A549 (cell line): ENCODE results near the gene TUBGCP6. TPM values are rescaled to one million over a fixed set of nuclear protein-coding genes. Genes with fewer than 3 reads are reported as not detected.

ENCODE experiments used
- ATAC-seq, 2 experiments: fragments of 200-7000 bp in 1 of 2; fragments of >200 bp in 1 of 2; cut with Nextera tagmentation in 1 of 2; cut with Tn5 transposase in 1 of 2; 3 replicates each; pipeline versions ENCODE4 v1.8.0 to v1.9.1; 2018 to 2020; ENCODE audit warnings: mild to moderate bottlenecking in 1 of 2, moderate library complexity in 1 of 2
- CTCF ChIA-PET: fragments of 300-600 bp; sonication (Branson Sonifier 250); formaldehyde crosslinking; extraction: SDS; loops from one replicate; lab custom pipeline; 2021; ENCODE audit warnings: antibody characterized with exemption, inconsistent platforms; lab: Yijun Ruan, JAX
- POLR2A ChIA-PET: fragments of 350-600 bp; formaldehyde crosslinking; extraction: SDS; loops from one replicate; lab custom pipeline; 2021; ENCODE audit warnings: antibody characterized with exemption, inconsistent platforms; lab: Yijun Ruan, JAX
- DNase-seq, 2 experiments: peaks; one replicate each; pipeline versions ENCODE4 v3.0.0 to v3.0.0-alpha.2; 2011 to 2016; ENCODE audit warnings: low read depth in 1 of 2, low spot score in 1 of 2
- FAIRE-seq: peaks from 2 replicates; lab custom pipeline; 2011; peaks lifted over from hg19 to GRCh38; lab: Jason Lieb, UNC
- H3K27ac ChIP-seq, 2 experiments: fragments of >200 bp; sonication (Bioruptor Twin); formaldehyde crosslinking; 3 replicates each; pipeline ENCODE4 v1.5.1; 2016 to 2017
- H3K4me1 ChIP-seq: fragments of >200 bp; sonication (Bioruptor Twin); formaldehyde crosslinking; 3 replicates; pipeline ENCODE4 v1.6.1; 2016
- H3K4me2 ChIP-seq: fragments of >200 bp; sonication (Bioruptor Twin); formaldehyde crosslinking; 3 replicates; pipeline ENCODE4 v1.6.1; 2016
- H3K4me3 ChIP-seq: fragments of >200 bp; sonication (Bioruptor Twin); formaldehyde crosslinking; 3 replicates; pipeline ENCODE4 v1.5.1; 2016
- H3K9me3 ChIP-seq: fragments of >200 bp; sonication (Bioruptor Twin); formaldehyde crosslinking; 3 replicates; pipeline ENCODE4 v1.6.1; 2016
- CBX2 ChIP-seq: fragments of 200-600 bp; sonication (generic); IDR thresholded peaks from 2 replicates; pipeline ENCODE4 v1.6.1; 2016; ENCODE audit warnings: low read depth, mild to moderate bottlenecking, borderline replicate concordance
- CBX8 ChIP-seq: fragments of 200-600 bp; sonication (generic); IDR thresholded peaks from 2 replicates; pipeline ENCODE4 v1.6.1; 2016
- CHD2 ChIP-seq: fragments of 150-350 bp; IDR thresholded peaks from 2 replicates; pipeline ENCODE4 v1.6.1; 2014; ENCODE audit warnings: low read length; ENCODE audit not compliant: partially characterized antibody
- EHF ChIP-seq: fragments of 250-450 bp; sonication (Bioruptor Pico); IDR thresholded peaks from 2 replicates; pipeline ENCODE4 v1.5.0; 2020; ENCODE audit warnings: mild to moderate bottlenecking
- EP300 ChIP-seq, 2 experiments: fragments of >200 bp; sonication (Bioruptor Twin); formaldehyde crosslinking; IDR thresholded peaks; 2 replicates in 1 of 2; 3 replicates in 1 of 2; pipeline ENCODE4 v1.6.1; 2016 to 2017
- ESRRA ChIP-seq: fragments of 150-350 bp; IDR thresholded peaks from 2 replicates; pipeline ENCODE4 v1.6.1; 2014; ENCODE audit warnings: mild to moderate bottlenecking, low read length, borderline replicate concordance
- FOXS1 ChIP-seq: fragments of 250-450 bp; sonication (Bioruptor Pico); IDR thresholded peaks from 2 replicates; pipeline ENCODE4 v1.5.0; 2020; ENCODE audit warnings: mild to moderate bottlenecking, moderate library complexity
- GATA3 ChIP-seq: IDR thresholded peaks from 2 replicates; pipeline ENCODE4 v1.6.1; 2012; ENCODE audit warnings: borderline replicate concordance
- HEYL ChIP-seq: fragments of 250-450 bp; sonication (Bioruptor Pico); IDR thresholded peaks from 2 replicates; pipeline ENCODE4 v1.8.0; 2021; ENCODE audit warnings: mild to moderate bottlenecking, moderate library complexity
- HOXA7 ChIP-seq: fragments of 250-450 bp; sonication (Bioruptor Pico); IDR thresholded peaks from 2 replicates; pipeline ENCODE4 v1.5.0; 2020; ENCODE audit warnings: mild to moderate bottlenecking, moderate library complexity
- JUN ChIP-seq, 2 experiments: fragments of >200 bp; sonication (Bioruptor Twin); formaldehyde crosslinking; IDR thresholded peaks; 2 replicates in 1 of 2; 3 replicates in 1 of 2; pipeline ENCODE4 v1.6.1; 2016 to 2017
- JUNB ChIP-seq: fragments of >200 bp; sonication (Bioruptor Twin); formaldehyde crosslinking; IDR thresholded peaks from 2 replicates; pipeline ENCODE4 v1.6.1; 2016
- KDM1A ChIP-seq: fragments of 200-600 bp; sonication (generic); IDR thresholded peaks from 2 replicates; pipeline ENCODE4 v1.6.1; 2016; ENCODE audit warnings: low read depth, mild to moderate bottlenecking
- KDM5A ChIP-seq: fragments of 200-600 bp; sonication (generic); IDR thresholded peaks from 2 replicates; pipeline ENCODE4 v1.6.1; 2016; ENCODE audit warnings: antibody characterized with exemption, mild to moderate bottlenecking
- MAFK ChIP-seq: fragments of 450-650 bp; IDR thresholded peaks from 2 replicates; pipeline ENCODE4 v1.6.1; 2014; ENCODE audit not compliant: partially characterized antibody
- MAZ ChIP-seq: fragments of 150-350 bp; IDR thresholded peaks from 2 replicates; pipeline ENCODE4 v1.6.1; 2014; ENCODE audit warnings: antibody characterized with exemption, low read depth, low read length, borderline replicate concordance
- MYC ChIP-seq: IDR thresholded peaks from 2 replicates; pipeline ENCODE4 v1.6.1; 2012; ENCODE audit warnings: mild to moderate bottlenecking, inconsistent platforms, low read length, improper control_type of control experiment, borderline replicate concordance
- NFE2L2 ChIP-seq: fragments of 150-350 bp; conservative IDR thresholded peaks from 2 replicates; pipeline ENCODE4 v1.6.1; 2014; ENCODE audit warnings: low read length
- NPAS2 ChIP-seq: fragments of 250-450 bp; sonication (Bioruptor Pico); IDR thresholded peaks from 2 replicates; pipeline ENCODE4 v1.8.0; 2022; ENCODE audit warnings: mild to moderate bottlenecking, moderate library complexity, borderline replicate concordance
- NR3C1 ChIP-seq: fragments of >200 bp; sonication (Bioruptor Twin); formaldehyde crosslinking; IDR thresholded peaks from 3 replicates; pipeline ENCODE4 v1.6.1; 2017
- PHF8 ChIP-seq: fragments of 200-600 bp; sonication (generic); IDR thresholded peaks from 2 replicates; pipeline ENCODE4 v1.6.1; 2016; ENCODE audit warnings: low read depth, mild to moderate bottlenecking, antibody characterized with exemption, moderate library complexity, borderline replicate concordance
- POLR2A ChIP-seq: IDR thresholded peaks from 2 replicates; pipeline ENCODE4 v1.6.1; 2012; ENCODE audit warnings: mild to moderate bottlenecking, low read length
- RFX5 ChIP-seq: fragments of 450-650 bp; IDR thresholded peaks from 2 replicates; pipeline ENCODE4 v1.7.1; 2014; ENCODE audit warnings: antibody characterized with exemption, mild to moderate bottlenecking, moderate library complexity
- SREBF2 ChIP-seq: fragments of 450-650 bp; IDR thresholded peaks from 2 replicates; pipeline ENCODE4 v1.6.1; 2014; ENCODE audit warnings: mild to moderate bottlenecking, moderate library complexity
- TFCP2L1 ChIP-seq: fragments of 250-450 bp; sonication (Bioruptor Pico); IDR thresholded peaks from 2 replicates; pipeline ENCODE4 v1.5.0; 2021; ENCODE audit warnings: mild to moderate bottlenecking
- ZC3H11A ChIP-seq: fragments of 450-650 bp; IDR thresholded peaks from 2 replicates; pipeline ENCODE4 v1.6.1; 2014; ENCODE audit warnings: antibody characterized with exemption, mild to moderate bottlenecking
- WGBS: methylation state at CpG from one replicate; pipeline ENCODE4 v1.1.6; 2017; ENCODE audit errors: missing lambda C conversion rate; 5-methylcytosine and 5-hydroxymethylcytosine counted together
- polyA plus RNA-seq, 4 experiments: library from polyadenylated mRNA; depleted of rRNA in 3 of 4; stranded (reverse); fragments of >200 nt; fragmentation: RNase III in 1 of 4; extraction: RNeasy Plus Mini Kit Qiagen cat#74134 plus additional on column Dnase treatment in 1 of 4; gene quantifications; 2 replicates in 3 of 4; 3 replicates in 1 of 4; pipeline ENCODE4 v1.2.3, GENCODE V29; 2011 to 2017
- TF ChIP-seq, protein P1 (sequence below): fragments of 250-450 bp; sonication (Bioruptor Pico); IDR thresholded peaks from 2 replicates; pipeline ENCODE4 v1.5.0; 2021; ENCODE audit warnings: mild to moderate bottlenecking, moderate library complexity, borderline replicate concordance
- TF ChIP-seq, protein P2 (sequence below): fragments of 250-450 bp; sonication (Bioruptor Pico); IDR thresholded peaks from 2 replicates; pipeline ENCODE4 v1.5.0; 2020; ENCODE audit warnings: low read depth, mild to moderate bottlenecking, moderate library complexity
- TF ChIP-seq, protein P3 (sequence below): fragments of >200 bp; sonication (Bioruptor Twin); formaldehyde crosslinking; IDR thresholded peaks from 3 replicates; pipeline ENCODE4 v1.6.1; 2016
- TF ChIP-seq, protein P4 (sequence below): fragments of 450-650 bp; IDR thresholded peaks from 2 replicates; pipeline ENCODE4 v1.6.1; 2014; ENCODE audit warnings: antibody characterized with exemption
- TF ChIP-seq, protein P5 (sequence below): IDR thresholded peaks from 2 replicates; pipeline ENCODE4 v1.6.1; 2012; ENCODE audit warnings: low read depth, borderline replicate concordance
- TF ChIP-seq, protein P6 (sequence below): IDR thresholded peaks from 2 replicates; pipeline ENCODE4 v1.6.1; 2012

The TUBGCP6 gene
- polyA plus RNA-seq, 2 of the 4 experiments (the other 2 are of a cell fraction) = 6.5 to 14.2 TPM

DNA sequence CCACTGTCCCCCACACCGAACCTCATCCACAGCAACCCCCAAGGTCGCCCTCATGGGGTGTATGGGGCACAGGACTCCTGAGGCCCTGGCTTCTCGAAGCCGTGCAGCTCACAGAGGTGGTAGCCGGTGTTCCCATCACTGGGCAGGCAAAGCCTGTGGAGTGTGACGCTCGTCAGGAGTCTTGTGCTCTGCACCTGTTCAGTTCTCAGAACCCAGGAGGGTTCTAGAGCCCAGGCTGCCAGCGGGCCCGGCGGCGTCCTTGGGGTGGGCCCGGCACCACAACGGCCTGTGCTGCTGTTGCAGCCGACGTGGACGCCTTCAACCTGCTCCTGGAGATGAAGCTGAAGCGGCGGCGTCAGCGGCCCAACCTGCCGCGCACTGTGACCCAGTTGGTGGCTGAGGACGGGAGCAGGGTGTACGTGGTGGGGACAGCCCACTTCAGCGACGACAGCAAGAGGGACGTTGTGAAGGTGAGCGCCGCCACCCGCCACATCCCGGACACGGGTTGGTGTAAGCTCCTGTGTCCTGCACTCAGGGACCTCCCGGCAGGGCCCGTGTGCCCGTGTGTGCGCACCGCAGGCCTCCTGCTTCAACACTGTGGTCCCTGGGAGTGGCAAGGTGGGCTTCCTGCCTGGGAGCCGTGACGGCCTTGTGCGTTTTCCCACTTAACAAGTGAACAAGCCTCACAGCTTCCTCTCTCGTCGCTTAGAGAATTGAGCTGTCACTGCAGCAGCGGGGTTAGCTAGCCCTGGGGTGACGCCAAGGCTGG lies 50.6 kb downstream of the TUBGCP6 start:
- CTCF ChIA-PET = interaction anchor here (1.0 to 3.1 kb wide), 5 partner anchors 10 to 48 kb away, joined by 3 to 15 read pairs (median 4); no protein-coding TSS in a partner anchor
- Histone ChIP-seq H3K4me3 (no peak overlapping the region), H3K4me1 (peaks cover 16% of the 10 kb centered on the region), H3K4me2 (no peak overlapping the region), H3K9me3 (no peaks in the 10 kb centered on the region), H3K27ac (no peak overlapping the region)
- DNase-seq (no peak), ATAC-seq (no peak), FAIRE-seq (no peak)
- POLR2A ChIA-PET = no interaction called here
- WGBS = 93% methylated on average over 20 of the region's 44 CpGs
- TF ChIP-seq ZC3H11A = no peak
- TF ChIP-seq CBX2 = no peak
- TF ChIP-seq JUN (IDR thresholded peaks at IDR 0.05) = no peak
- no peak for TF ChIP-seq FOXS1 (CRISPR knock-in tag)
- TF ChIP-seq, protein P1, sequence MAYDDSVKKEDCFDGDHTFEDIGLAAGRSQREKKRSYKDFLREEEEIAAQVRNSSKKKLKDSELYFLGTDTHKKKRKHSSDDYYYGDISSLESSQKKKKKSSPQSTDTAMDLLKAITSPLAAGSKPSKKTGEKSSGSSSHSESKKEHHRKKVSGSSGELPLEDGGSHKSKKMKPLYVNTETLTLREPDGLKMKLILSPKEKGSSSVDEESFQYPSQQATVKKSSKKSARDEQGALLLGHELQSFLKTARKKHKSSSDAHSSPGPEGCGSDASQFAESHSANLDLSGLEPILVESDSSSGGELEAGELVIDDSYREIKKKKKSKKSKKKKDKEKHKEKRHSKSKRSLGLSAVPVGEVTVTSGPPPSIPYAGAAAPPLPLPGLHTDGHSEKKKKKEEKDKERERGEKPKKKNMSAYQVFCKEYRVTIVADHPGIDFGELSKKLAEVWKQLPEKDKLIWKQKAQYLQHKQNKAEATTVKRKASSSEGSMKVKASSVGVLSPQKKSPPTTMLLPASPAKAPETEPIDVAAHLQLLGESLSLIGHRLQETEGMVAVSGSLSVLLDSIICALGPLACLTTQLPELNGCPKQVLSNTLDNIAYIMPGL (CRISPR knock-in tag) = no peak
- no peak for TF ChIP-seq GATA3
- TF ChIP-seq JUNB = no peak
- TF ChIP-seq, protein P2, sequence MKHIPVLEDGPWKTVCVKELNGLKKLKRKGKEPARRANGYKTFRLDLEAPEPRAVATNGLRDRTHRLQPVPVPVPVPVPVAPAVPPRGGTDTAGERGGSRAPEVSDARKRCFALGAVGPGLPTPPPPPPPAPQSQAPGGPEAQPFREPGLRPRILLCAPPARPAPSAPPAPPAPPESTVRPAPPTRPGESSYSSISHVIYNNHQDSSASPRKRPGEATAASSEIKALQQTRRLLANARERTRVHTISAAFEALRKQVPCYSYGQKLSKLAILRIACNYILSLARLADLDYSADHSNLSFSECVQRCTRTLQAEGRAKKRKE (CRISPR knock-in tag) = no peak
- TF ChIP-seq TFCP2L1 (CRISPR knock-in tag) = no peak
- no peak for TF ChIP-seq POLR2A
- no peak for TF ChIP-seq PHF8
- TF ChIP-seq NR3C1 = no peak
- TF ChIP-seq MAZ = no peak
- no peak for TF ChIP-seq HEYL (CRISPR knock-in tag)
- TF ChIP-seq SREBF2 = no peak
- TF ChIP-seq, protein P3, sequence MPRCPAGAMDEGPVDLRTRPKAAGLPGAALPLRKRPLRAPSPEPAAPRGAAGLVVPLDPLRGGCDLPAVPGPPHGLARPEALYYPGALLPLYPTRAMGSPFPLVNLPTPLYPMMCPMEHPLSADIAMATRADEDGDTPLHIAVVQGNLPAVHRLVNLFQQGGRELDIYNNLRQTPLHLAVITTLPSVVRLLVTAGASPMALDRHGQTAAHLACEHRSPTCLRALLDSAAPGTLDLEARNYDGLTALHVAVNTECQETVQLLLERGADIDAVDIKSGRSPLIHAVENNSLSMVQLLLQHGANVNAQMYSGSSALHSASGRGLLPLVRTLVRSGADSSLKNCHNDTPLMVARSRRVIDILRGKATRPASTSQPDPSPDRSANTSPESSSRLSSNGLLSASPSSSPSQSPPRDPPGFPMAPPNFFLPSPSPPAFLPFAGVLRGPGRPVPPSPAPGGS = no peak
- TF ChIP-seq, protein P4, sequence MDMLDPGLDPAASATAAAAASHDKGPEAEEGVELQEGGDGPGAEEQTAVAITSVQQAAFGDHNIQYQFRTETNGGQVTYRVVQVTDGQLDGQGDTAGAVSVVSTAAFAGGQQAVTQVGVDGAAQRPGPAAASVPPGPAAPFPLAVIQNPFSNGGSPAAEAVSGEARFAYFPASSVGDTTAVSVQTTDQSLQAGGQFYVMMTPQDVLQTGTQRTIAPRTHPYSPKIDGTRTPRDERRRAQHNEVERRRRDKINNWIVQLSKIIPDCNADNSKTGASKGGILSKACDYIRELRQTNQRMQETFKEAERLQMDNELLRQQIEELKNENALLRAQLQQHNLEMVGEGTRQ = no peak
- TF ChIP-seq NPAS2 = no peak

DNA sequence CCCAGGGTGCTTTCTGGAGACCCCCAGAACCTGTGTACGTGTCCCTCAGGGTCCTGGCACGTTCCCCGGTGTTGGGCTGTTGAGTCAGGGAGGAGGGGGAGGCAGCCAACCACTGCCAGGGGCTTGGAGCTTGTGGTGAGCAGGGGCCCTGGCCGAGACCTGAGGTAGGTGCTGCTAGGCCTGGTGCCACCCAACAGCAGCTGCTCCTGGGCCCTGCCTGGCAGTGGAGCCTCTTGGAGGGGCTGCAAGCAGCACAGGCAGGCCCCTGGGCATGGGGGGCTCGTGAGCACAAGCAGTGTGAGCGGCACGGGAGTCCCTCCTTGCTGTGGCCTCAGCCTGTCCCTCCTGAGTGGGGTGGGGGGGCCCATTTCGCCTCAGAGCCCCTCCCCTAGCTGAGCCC lies 51.2 kb downstream of the TUBGCP6 start:
- ChIA-PET POLR2A (no interaction called here), CTCF (interaction anchor here (1.0 to 3.1 kb wide), 4 partner anchors 17 to 47 kb away, joined by 3 to 15 read pairs (median 4); no protein-coding TSS in a partner anchor)
- H3K9me3 ChIP-seq = no peaks in the 10 kb centered on the region
- H3K4me1 ChIP-seq = peaks cover 18% of the 10 kb centered on the region
- FAIRE-seq = no peak
- no peak overlapping the region for H3K4me3 ChIP-seq
- ATAC-seq = no peak
- WGBS = no CpG with 5 or more reads among the region's 8 CpGs
- H3K27ac ChIP-seq = no peak overlapping the region
- no peak for DNase-seq
- no peak overlapping the region for H3K4me2 ChIP-seq
- TF ChIP-seq, protein P1 (CRISPR knock-in tag) = no peak
- TF ChIP-seq MYC (no peak), NFE2L2 (no peak), CHD2 (no peak), EHF (CRISPR knock-in tag) (no peak), KDM1A (no peak), MAFK (no peak), EP300 (IDR thresholded peaks at IDR 0.05) (no peak), HOXA7 (CRISPR knock-in tag) (no peak), ESRRA (no peak), RFX5 (no peak), CBX8 (no peak), KDM5A (no peak), JUNB (no peak)
- TF ChIP-seq, protein P5, sequence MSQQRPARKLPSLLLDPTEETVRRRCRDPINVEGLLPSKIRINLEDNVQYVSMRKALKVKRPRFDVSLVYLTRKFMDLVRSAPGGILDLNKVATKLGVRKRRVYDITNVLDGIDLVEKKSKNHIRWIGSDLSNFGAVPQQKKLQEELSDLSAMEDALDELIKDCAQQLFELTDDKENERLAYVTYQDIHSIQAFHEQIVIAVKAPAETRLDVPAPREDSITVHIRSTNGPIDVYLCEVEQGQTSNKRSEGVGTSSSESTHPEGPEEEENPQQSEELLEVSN = no peak
- TF ChIP-seq, protein P6, sequence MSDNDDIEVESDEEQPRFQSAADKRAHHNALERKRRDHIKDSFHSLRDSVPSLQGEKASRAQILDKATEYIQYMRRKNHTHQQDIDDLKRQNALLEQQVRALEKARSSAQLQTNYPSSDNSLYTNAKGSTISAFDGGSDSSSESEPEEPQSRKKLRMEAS = no peak
